Transverse colon (tissue), 4 donors: Measurements from ENCODE around the gene SH3RF1. TPM values are rescaled to one million over a fixed set of nuclear protein-coding genes. Genes with fewer than 3 reads are reported as not detected.

ENCODE experiments used
- DNase-seq: peaks from one replicate; pipeline ENCODE4 v3.0.0-alpha.2; 2019
- H3K27ac ChIP-seq, 4 donors: fragments of 200-600 bp; sonication (generic); 2 replicates each; pipeline ENCODE4 v1.5.1; 2016 to 2018; ENCODE audit warnings: inconsistent platforms in 4 of 4
- H3K27me3 ChIP-seq: fragments of 200-600 bp; sonication (generic); 2 replicates; pipeline ENCODE4 v1.5.1; 2017; ENCODE audit warnings: inconsistent platforms
- H3K36me3 ChIP-seq, 4 donors: fragments of 200-600 bp; sonication (generic); 2 replicates each; pipeline ENCODE4 v1.5.1; 2017 to 2019; ENCODE audit warnings: inconsistent platforms in 4 of 4
- H3K4me1 ChIP-seq, 4 donors: fragments of 200-600 bp; sonication (generic); 2 replicates each; pipeline ENCODE4 v1.5.1; 2017 to 2020; ENCODE audit warnings: inconsistent platforms in 4 of 4
- H3K4me3 ChIP-seq, 4 donors: fragments of 200-600 bp; sonication (generic); 1 replicate in 1 of 4; 2 replicates in 3 of 4; pipeline versions ENCODE4 v1.5.1 to v1.6.1; 2017 to 2019; ENCODE audit warnings: inconsistent platforms in 4 of 4
- H3K9me3 ChIP-seq, 2 donors: fragments of 200-600 bp; sonication (generic); 2 replicates each; pipeline ENCODE4 v1.5.1; 2017 to 2019; ENCODE audit warnings: inconsistent platforms in 2 of 2
- EP300 ChIP-seq: sonication (generic); formaldehyde crosslinking; IDR thresholded peaks from one replicate; pipeline ENCODE4 v1.6.1; 2017; ENCODE audit warnings: antibody characterized with exemption, low read depth
- POLR2A ChIP-seq: fragments of 450-650 bp; IDR thresholded peaks from one replicate; pipeline ENCODE4 v1.6.1; 2016; ENCODE audit warnings: antibody characterized with exemption, mild to moderate bottlenecking, moderate library complexity
- POLR2AphosphoS5 ChIP-seq, 3 donors: sonication (generic); formaldehyde crosslinking; IDR thresholded peaks; one replicate each; pipeline ENCODE4 v1.6.1; 2016; ENCODE audit warnings: antibody characterized with exemption in 3 of 3
- WGBS, 2 donors: methylation state at CpG; one replicate each; pipeline ENCODE4 v1.1.5; 2018; ENCODE audit warnings: low coverage in 1 of 2; 5-methylcytosine and 5-hydroxymethylcytosine counted together
- in situ Hi-C, 4 donors: fragments of 200-750 bp; cut with MboI; loops; one replicate each; pipeline versions ENCODE4 v1.15.0 to v1.15.1; 2017; ENCODE audit warnings: low sequenced_read_pairs in 3 of 4, low pct_ligation_motif_present in 1 of 4, low pct_unique_long_range_greater_than_20kb in 1 of 4
- intact Hi-C: fragments of 100-400 bp; cut with DNase I; formaldehyde crosslinking; loops from one replicate; pipeline ENCODE4 v1.15.1; 2023; ENCODE audit warnings: low total_unique reads
- total RNA-seq, 4 donors: library from RNA; depleted of rRNA; stranded (reverse); fragments of >200 nt; gene quantifications; one replicate each; pipeline ENCODE4 v1.1.0, GENCODE V29; 2016
- TF ChIP-seq, protein P1 (sequence below), 5 experiments: fragments of 200-600 bp in 3 of 5; fragments of 450-650 bp in 2 of 5; sonication (generic) in 3 of 5; IDR thresholded peaks; 1 replicate in 2 of 5; 2 replicates in 3 of 5; pipeline ENCODE4 v1.5.1; 2016 to 2017; ENCODE audit warnings: antibody characterized with exemption in 5 of 5, inconsistent platforms in 3 of 5, mild to moderate bottlenecking in 2 of 5, moderate library complexity in 1 of 5

The SH3RF1 gene
- total RNA-seq, 4 donors from 2014 or later = 49.0 to 63.4 (median 54.3) TPM

DNA sequence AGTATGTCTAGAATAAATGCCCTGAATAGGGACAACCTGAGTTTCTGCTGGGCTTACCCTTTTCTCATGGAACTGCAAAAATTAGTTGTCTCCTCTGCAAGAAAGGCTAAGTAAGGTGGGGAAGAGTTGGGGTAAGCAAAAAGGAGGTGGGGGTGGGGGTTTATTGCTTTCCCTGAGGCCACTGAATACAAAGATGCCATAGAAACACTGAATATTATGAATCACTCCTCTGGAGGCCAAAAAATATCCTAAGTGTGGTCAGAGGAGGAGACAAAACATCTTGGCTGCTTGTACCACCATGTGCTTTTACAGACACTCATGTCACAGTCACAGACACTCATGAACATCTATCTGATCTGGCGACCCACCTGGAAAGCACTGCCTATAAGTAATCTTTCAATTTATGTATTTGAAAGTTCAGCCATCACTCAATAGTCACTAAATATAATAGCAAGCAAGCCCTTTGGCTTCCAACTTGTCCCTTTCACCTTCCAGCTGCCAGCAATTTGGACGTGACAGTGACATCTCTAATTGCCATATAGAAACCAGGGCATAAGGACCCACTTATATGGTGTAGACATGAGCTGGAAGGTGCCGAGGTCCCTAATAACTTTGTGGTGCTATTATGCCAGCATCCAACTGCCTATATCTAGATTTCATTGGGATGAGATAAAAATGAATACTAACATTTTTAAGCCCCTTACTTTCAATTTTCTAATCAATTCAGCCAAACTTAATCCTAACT is 138.0 kb downstream of the SH3RF1 start:
- Histone ChIP-seq H3K4me1 (no peaks in the 10 kb centered on the region), H3K27me3 (no peaks in the 10 kb centered on the region), H3K4me3 (no peak overlapping the region), H3K9me3 (no peaks in the 10 kb centered on the region), H3K27ac (no peak overlapping the region), H3K36me3 (peaks cover 0 to 40% (median 9%) of the 10 kb centered on the region in 4 donors)
- TF ChIP-seq EP300 (no peak), POLR2AphosphoS5 (IDR thresholded peaks at IDR 0.05) (no peak), POLR2A (no peak)
- TF ChIP-seq, protein P1, sequence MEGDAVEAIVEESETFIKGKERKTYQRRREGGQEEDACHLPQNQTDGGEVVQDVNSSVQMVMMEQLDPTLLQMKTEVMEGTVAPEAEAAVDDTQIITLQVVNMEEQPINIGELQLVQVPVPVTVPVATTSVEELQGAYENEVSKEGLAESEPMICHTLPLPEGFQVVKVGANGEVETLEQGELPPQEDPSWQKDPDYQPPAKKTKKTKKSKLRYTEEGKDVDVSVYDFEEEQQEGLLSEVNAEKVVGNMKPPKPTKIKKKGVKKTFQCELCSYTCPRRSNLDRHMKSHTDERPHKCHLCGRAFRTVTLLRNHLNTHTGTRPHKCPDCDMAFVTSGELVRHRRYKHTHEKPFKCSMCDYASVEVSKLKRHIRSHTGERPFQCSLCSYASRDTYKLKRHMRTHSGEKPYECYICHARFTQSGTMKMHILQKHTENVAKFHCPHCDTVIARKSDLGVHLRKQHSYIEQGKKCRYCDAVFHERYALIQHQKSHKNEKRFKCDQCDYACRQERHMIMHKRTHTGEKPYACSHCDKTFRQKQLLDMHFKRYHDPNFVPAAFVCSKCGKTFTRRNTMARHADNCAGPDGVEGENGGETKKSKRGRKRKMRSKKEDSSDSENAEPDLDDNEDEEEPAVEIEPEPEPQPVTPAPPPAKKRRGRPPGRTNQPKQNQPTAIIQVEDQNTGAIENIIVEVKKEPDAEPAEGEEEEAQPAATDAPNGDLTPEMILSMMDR (IDR thresholded peaks at IDR 0.05) = no peak
- intact Hi-C loops (no loop called here), in situ Hi-C loops (no loop called here)
- 95 to 100% methylated on average over 1 to 3 of the region's 3 CpGs for WGBS, 2 donors
- no peak for DNase-seq

DNA sequence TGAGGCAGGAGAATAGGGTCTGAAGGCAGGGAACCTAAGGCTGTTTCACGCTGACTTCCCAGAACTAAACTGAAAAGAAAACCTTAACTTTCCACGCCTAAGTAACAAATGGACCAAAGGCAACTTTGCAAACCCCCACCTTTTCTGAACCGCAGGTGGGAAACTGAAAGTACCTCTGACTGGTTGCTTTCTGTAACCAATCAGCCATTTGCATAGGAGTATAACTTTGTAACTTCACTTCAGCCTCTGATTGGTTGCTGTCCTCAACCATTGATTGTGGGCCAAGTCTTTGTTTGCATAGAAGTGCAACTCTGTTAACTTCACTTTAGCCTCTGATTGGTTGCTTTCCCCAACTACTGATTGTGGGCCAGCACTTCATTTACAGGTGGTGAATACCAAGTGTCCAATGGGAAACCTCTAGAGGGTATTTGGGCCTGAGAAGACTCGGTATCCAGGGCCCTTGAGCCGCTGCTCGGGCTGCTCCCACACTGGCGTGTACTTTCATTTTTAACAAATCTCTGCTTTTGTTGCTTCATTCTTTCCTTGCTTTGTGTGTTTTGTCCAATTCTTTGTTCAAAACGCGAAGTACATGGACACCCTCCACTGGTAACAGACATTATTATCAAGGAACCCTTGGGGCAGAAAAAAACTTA is 139.1 kb downstream of the SH3RF1 start:
- Histone ChIP-seq H3K27me3 (no peaks in the 10 kb centered on the region), H3K27ac (no peak overlapping the region)

DNA sequence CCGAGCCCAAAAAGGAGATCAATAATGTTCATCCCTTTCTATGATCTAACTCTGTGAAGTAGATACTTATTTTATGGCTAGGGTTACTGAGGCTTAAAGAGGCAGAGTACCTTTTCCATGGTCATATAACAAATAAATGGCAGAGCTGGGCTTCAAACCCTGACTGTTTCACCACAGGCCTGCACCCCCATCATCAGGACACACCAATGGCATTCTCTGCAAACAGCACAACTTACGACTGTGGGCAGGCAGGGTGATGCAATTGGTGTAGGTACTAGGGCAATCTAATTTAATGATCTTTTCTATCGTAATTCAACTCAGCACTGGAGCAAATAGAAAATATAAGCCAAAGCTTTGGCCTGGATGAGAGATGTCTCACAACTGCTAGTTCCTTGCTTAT is 141.9 kb downstream of the SH3RF1 start:
- TF ChIP-seq EP300 (no peak), POLR2A (no peak), POLR2AphosphoS5 (IDR thresholded peaks at IDR 0.05) (no peak)
- TF ChIP-seq, protein P1 (IDR thresholded peaks at IDR 0.05) = no peak
- Histone ChIP-seq H3K4me3 (no peak overlapping the region), H3K9me3 (no peaks in the 10 kb centered on the region), H3K27me3 (no peaks in the 10 kb centered on the region), H3K27ac (no peak overlapping the region), H3K36me3 (peaks cover 0 to 32% (median 5%) of the 10 kb centered on the region in 4 donors), H3K4me1 (no peaks in the 10 kb centered on the region)
- intact Hi-C loops (no loop called here), in situ Hi-C loops (no loop called here)
- DNase-seq = no peak
- 53 to 62% methylated on average over 3 of the region's 3 CpGs for WGBS, 2 donors

More for the DNA sequence above, 139.1 kb downstream of the SH3RF1 start:
- H3K4me1 ChIP-seq = no peaks in the 10 kb centered on the region
- intact Hi-C loops = no loop called here
- H3K36me3 ChIP-seq = peaks cover 0 to 46% (median 9%) of the 10 kb centered on the region in 4 donors
- no peak for DNase-seq
- 86 to 87% methylated on average over 7 to 9 of the region's 9 CpGs for WGBS, 2 donors
- in situ Hi-C loops = no loop called here
- no peak overlapping the region for H3K4me3 ChIP-seq
- no peaks in the 10 kb centered on the region for H3K9me3 ChIP-seq
- TF ChIP-seq POLR2A = no peak
- TF ChIP-seq EP300 = no peak
- TF ChIP-seq, protein P1 (IDR thresholded peaks at IDR 0.05) = no peak
- no peak for TF ChIP-seq POLR2AphosphoS5 (IDR thresholded peaks at IDR 0.05)

DNA sequence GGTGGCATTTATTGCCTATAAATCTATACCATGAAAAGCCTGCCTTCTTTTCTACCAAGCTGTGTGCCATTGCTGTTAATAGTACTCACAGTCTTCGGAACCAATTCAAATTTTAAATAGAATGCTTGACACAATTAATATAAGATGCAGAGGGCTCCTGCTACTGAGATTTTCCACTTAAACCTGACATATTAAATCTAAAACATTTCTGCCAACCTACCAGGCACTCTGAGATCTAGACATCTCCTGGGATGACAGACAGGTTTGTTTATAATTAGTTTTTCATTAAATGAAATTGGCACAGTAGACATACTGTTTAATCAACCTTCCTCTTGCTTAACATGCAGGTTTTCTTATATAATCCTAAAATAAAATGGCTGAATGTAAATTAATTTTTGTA is 143.4 kb downstream of the SH3RF1 start:
- Histone ChIP-seq H3K27me3 (no peaks in the 10 kb centered on the region), H3K9me3 (no peaks in the 10 kb centered on the region), H3K4me1 (no peaks in the 10 kb centered on the region), H3K36me3 (peaks cover 0 to 32% (median 5%) of the 10 kb centered on the region in 4 donors), H3K4me3 (no peak overlapping the region), H3K27ac (no peak overlapping the region)
- in situ Hi-C loops = no loop called here
- no peak for TF ChIP-seq POLR2A
- TF ChIP-seq, protein P1 (IDR thresholded peaks at IDR 0.05) = no peak
- no peak for TF ChIP-seq EP300
- no peak for TF ChIP-seq POLR2AphosphoS5 (IDR thresholded peaks at IDR 0.05)
- 96 to 100% methylated on average over 1 of the region's 1 CpG for WGBS, 2 donors
- no peak for DNase-seq
- intact Hi-C loops = no loop called here
